Astrocyte (in vitro differentiated cells and primary cell): ENCODE results near the gene TBCA.

Experiments
- EZH2 ChIP-seq: IDR thresholded peaks from 2 replicates; pipeline ENCODE4 v1.6.1; 2012; ENCODE audit warnings: mild to moderate bottlenecking, low read length, inconsistent platforms; ENCODE audit not compliant: insufficient read depth
- TF ChIP-seq, protein P1 (sequence below): IDR thresholded peaks from 2 replicates; pipeline ENCODE4 v1.5.1; 2011; ENCODE audit warnings: low read depth, mild to moderate bottlenecking, inconsistent platforms, low read length, moderate library complexity; ENCODE audit not compliant: insufficient read depth

DNA sequence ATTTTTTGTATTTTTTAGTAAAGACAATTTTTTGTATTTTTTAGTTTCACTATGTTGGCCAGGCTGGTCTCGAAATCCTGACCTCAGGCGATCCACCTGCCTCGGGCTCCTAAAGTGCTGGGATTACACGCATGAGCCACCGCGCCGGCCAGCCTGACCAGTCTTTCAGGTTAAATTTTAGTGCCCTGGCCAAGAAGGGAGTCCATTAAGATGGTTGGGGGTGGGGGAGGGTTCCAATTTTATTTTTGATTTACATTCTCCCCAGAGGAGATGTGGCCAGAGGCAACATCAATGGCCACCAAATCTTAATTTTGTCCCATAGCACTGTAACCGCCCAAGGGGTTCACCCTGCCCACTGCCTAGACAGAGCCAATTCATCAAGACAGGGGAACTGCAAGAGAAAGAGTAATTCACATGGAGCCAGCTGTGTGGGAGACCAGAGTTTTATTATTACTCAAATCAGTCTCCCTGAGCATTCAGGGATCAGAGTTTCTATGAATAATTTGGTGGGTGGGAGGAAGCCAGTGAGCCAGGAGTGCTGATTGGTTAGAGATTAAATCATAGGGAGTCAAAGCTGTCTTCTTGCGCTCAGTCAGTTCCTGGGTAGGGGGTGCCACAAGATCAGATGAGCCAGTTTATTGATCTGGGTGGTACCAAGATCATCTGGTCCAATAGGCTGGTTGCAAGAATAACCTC is 24.7 kb downstream of the TBCA start:
- TF ChIP-seq, protein P1, sequence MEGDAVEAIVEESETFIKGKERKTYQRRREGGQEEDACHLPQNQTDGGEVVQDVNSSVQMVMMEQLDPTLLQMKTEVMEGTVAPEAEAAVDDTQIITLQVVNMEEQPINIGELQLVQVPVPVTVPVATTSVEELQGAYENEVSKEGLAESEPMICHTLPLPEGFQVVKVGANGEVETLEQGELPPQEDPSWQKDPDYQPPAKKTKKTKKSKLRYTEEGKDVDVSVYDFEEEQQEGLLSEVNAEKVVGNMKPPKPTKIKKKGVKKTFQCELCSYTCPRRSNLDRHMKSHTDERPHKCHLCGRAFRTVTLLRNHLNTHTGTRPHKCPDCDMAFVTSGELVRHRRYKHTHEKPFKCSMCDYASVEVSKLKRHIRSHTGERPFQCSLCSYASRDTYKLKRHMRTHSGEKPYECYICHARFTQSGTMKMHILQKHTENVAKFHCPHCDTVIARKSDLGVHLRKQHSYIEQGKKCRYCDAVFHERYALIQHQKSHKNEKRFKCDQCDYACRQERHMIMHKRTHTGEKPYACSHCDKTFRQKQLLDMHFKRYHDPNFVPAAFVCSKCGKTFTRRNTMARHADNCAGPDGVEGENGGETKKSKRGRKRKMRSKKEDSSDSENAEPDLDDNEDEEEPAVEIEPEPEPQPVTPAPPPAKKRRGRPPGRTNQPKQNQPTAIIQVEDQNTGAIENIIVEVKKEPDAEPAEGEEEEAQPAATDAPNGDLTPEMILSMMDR: no peak
- TF ChIP-seq EZH2: no peak
